ENCODE results near the gene VAMP4.
A peak's percentile ranks its signal among the peaks of the same experiment; 100 is the strongest.

The VAMP4 gene

GRCh38 chr1:171786534-171786933, 44.7 kb upstream of the VAMP4 start:
- Histone ChIP-seq H3K4me1 (ENCODE audit: low read depth, poor library complexity, severe bottlenecking) (peaks cover 42% of the 10 kb centered on the region), H3K27ac (no peak overlapping the region), H3K4me2 (no peak overlapping the region), H3K4me3 (IDR thresholded peaks at IDR 0.05; ENCODE audit: insufficient read depth, low read depth, low read length) (no peak overlapping the region), H4K20me1 (ENCODE audit: insufficient read depth) (peaks cover 6% of the 10 kb centered on the region; the same call in 1 of the 2 replicates), H3K36me3 (ENCODE audit: insufficient read depth) (no peaks in the 10 kb centered on the region), H3K9ac (no peak overlapping the region), H2AFZ (ENCODE audit: low read depth) (no peak overlapping the region), H3K79me2 (ENCODE audit: insufficient read depth, low read depth) (no peaks in the 10 kb centered on the region), H3K27me3 (ENCODE audit: insufficient read depth, low read depth) (no peaks in the 10 kb centered on the region; the same call in 1 of the 2 replicates)
- TF ChIP-seq CTCF (conservative IDR thresholded peaks at IDR 0.05; ENCODE audit: low read depth, low read length): no peak

GRCh38 chr1:171785766-171786165, 43.9 kb upstream of the VAMP4 start:
- no peak for TF ChIP-seq CTCF (conservative IDR thresholded peaks at IDR 0.05; ENCODE audit: low read depth, low read length)
- Histone ChIP-seq H3K79me2 (ENCODE audit: insufficient read depth, low read depth) (no peaks in the 10 kb centered on the region), H3K4me3 (IDR thresholded peaks at IDR 0.05; ENCODE audit: insufficient read depth, low read depth, low read length) (no peak overlapping the region), H3K4me2 (peak overlapping the region; percentile 88; the same call in 1 of the 2 replicates), H4K20me1 (ENCODE audit: insufficient read depth) (peaks cover 6% of the 10 kb centered on the region; the same call in 1 of the 2 replicates), H3K4me1 (ENCODE audit: low read depth, poor library complexity, severe bottlenecking) (peaks cover 42% of the 10 kb centered on the region), H3K9ac (no peak overlapping the region), H2AFZ (ENCODE audit: low read depth) (no peak overlapping the region), H3K36me3 (ENCODE audit: insufficient read depth) (no peaks in the 10 kb centered on the region), H3K27ac (no peak overlapping the region), H3K27me3 (ENCODE audit: insufficient read depth, low read depth) (no peaks in the 10 kb centered on the region; the same call in 1 of the 2 replicates)

- no peak overlapping the region for H3K9ac ChIP-seq
- no peaks in the 10 kb centered on the region; the same call in 1 of the 2 replicates for H3K27me3 ChIP-seq (ENCODE audit: insufficient read depth, low read depth)
- H3K27ac ChIP-seq: peak overlapping the region; percentile 4; the same call in 1 of the 2 replicates
- peaks cover 49% of the 10 kb centered on the region for H3K4me1 ChIP-seq (ENCODE audit: low read depth, poor library complexity, severe bottlenecking)
- H3K4me3 ChIP-seq (IDR thresholded peaks at IDR 0.05; ENCODE audit: insufficient read depth, low read depth, low read length): no peak overlapping the region
- H3K4me2 ChIP-seq: peak overlapping the region; percentile 88
- H4K20me1 ChIP-seq (ENCODE audit: insufficient read depth): peaks cover 6% of the 10 kb centered on the region; the same call in 1 of the 2 replicates
- H3K79me2 ChIP-seq (ENCODE audit: insufficient read depth, low read depth): no peaks in the 10 kb centered on the region
- H2AFZ ChIP-seq (ENCODE audit: low read depth): no peak overlapping the region
- TF ChIP-seq CTCF (conservative IDR thresholded peaks at IDR 0.05; ENCODE audit: low read depth, low read length): no peak
- no peaks in the 10 kb centered on the region for H3K36me3 ChIP-seq (ENCODE audit: insufficient read depth)
Measured at GRCh38 chr1:171784784-171785183, 42.9 kb upstream of the VAMP4 start.

GRCh38 chr1:171783816-171784530, 42.1 kb upstream of the VAMP4 start:
- no peak overlapping the region for H3K27ac ChIP-seq
- no peak overlapping the region for H2AFZ ChIP-seq (ENCODE audit: low read depth)
- TF ChIP-seq CTCF (conservative IDR thresholded peaks at IDR 0.05; ENCODE audit: low read depth, low read length): no peak
- H4K20me1 ChIP-seq (ENCODE audit: insufficient read depth): 0 out of 2 replicates have a peak, but pooled peaks cover under 1% of the 10 kb centered on the region
- H3K4me3 ChIP-seq (IDR thresholded peaks at IDR 0.05; ENCODE audit: insufficient read depth, low read depth, low read length): no peak overlapping the region
- no peaks in the 10 kb centered on the region for H3K36me3 ChIP-seq (ENCODE audit: insufficient read depth)
- no peaks in the 10 kb centered on the region; the same call in 1 of the 2 replicates for H3K27me3 ChIP-seq (ENCODE audit: insufficient read depth, low read depth)
- H3K4me1 ChIP-seq (ENCODE audit: low read depth, poor library complexity, severe bottlenecking): peaks cover 43% of the 10 kb centered on the region
- H3K4me2 ChIP-seq: peak overlapping the region; percentile 88; the same call in 1 of the 2 replicates
- H3K9ac ChIP-seq: no peak overlapping the region
- no peaks in the 10 kb centered on the region for H3K79me2 ChIP-seq (ENCODE audit: insufficient read depth, low read depth)

Data from KMS-11 (cell line).